Spleen (tissue), 11 donors: ENCODE data around the gene PABPC1L. TPM values are rescaled to one million over a fixed set of nuclear protein-coding genes. Genes with fewer than 3 reads are reported as not detected.

Source experiments
- DNase-seq: peaks from one replicate; pipeline ENCODE4 v3.0.0-alpha.2; 2020
- H3K27ac ChIP-seq, 8 donors: fragments of 200-600 bp; sonication (generic) in 7 of 8; 1 replicate in 4 of 8; 2 replicates in 4 of 8; pipeline versions ENCODE4 v1.5.0 to v1.8.0; 2016 to 2021; ENCODE audit warnings: inconsistent platforms in 4 of 8, mild to moderate bottlenecking in 4 of 8, moderate library complexity in 1 of 8
- H3K27me3 ChIP-seq, 7 donors: fragments of 200-600 bp; sonication (generic) in 6 of 7; replicated peaks in 1 of 7; 1 replicate in 4 of 7; 2 replicates in 3 of 7; pipeline versions ENCODE4 v1.5.0 to v1.8.0; 2016 to 2021; ENCODE audit warnings: inconsistent platforms in 3 of 7, mild to moderate bottlenecking in 1 of 7
- H3K36me3 ChIP-seq, 6 donors: fragments of 200-600 bp; sonication (generic) in 5 of 6; 1 replicate in 4 of 6; 2 replicates in 2 of 6; pipeline versions ENCODE4 v1.5.0 to v1.8.0; 2016 to 2021; ENCODE audit warnings: inconsistent platforms in 2 of 6
- H3K4me1 ChIP-seq, 6 donors: fragments of 200-600 bp; sonication (generic) in 5 of 6; 1 replicate in 3 of 6; 2 replicates in 3 of 6; pipeline versions ENCODE4 v1.5.0 to v1.8.0; 2016 to 2021; ENCODE audit warnings: inconsistent platforms in 3 of 6
- H3K4me3 ChIP-seq, 8 donors: fragments of 200-600 bp; sonication (generic) in 7 of 8; 1 replicate in 4 of 8; 2 replicates in 4 of 8; pipeline versions ENCODE4 v1.5.0 to v1.8.0; 2016 to 2021; ENCODE audit warnings: inconsistent platforms in 4 of 8, mild to moderate bottlenecking in 4 of 8, moderate library complexity in 2 of 8
- H3K9me3 ChIP-seq, 8 donors: fragments of 200-600 bp; sonication (generic) in 7 of 8; 1 replicate in 4 of 8; 2 replicates in 4 of 8; pipeline versions ENCODE4 v1.5.0 to v1.8.0; 2016 to 2021; ENCODE audit warnings: inconsistent platforms in 4 of 8
- CTCF ChIP-seq, 11 experiments: fragments of 200-600 bp in 7 of 11; fragments of 450-650 bp in 4 of 11; sonication (generic) in 4 of 11; IDR thresholded peaks in 8 of 11; conservative IDR thresholded peaks in 3 of 11; 1 replicate in 7 of 11; 2 replicates in 4 of 11; pipeline versions ENCODE4 v1.4.0 to v1.8.0; 2016 to 2021; ENCODE audit warnings: antibody characterized with exemption in 11 of 11, inconsistent platforms in 4 of 11, mild to moderate bottlenecking in 1 of 11
- POLR2A ChIP-seq, 3 donors: fragments of 450-650 bp; IDR thresholded peaks; one replicate each; pipeline ENCODE4 v1.5.1; 2017; ENCODE audit warnings: antibody characterized with exemption in 3 of 3, mild to moderate bottlenecking in 1 of 3
- POLR2AphosphoS5 ChIP-seq, 3 donors: sonication (generic); formaldehyde crosslinking; IDR thresholded peaks; one replicate each; pipeline ENCODE4 v1.5.1; 2017; ENCODE audit warnings: antibody characterized with exemption in 3 of 3
- WGBS, 5 donors: extraction: QIAGEN DNeasy Blood & Tissue Kit in 3 of 5; methylation state at CpG; one replicate each; pipeline versions ENCODE4 v1.1.5 to v1.1.7; 2013 to 2018; 5-methylcytosine and 5-hydroxymethylcytosine counted together
- intact Hi-C: fragments of 100-400 bp; cut with DNase I; formaldehyde crosslinking; loops from one replicate; pipeline ENCODE4 v1.15.0; 2023; ENCODE audit warnings: low total_unique reads
- polyA plus RNA-seq, 3 donors: library from polyadenylated mRNA; stranded (reverse); fragments of 200-250 nt; gene quantifications; one replicate each; pipeline ENCODE4 v1.2.1, GENCODE V29; 2013
- total RNA-seq, 7 donors: library from RNA; depleted of rRNA in 3 of 7; stranded (reverse); fragments of >200 nt in 3 of 7; fragmentation: NEBNext Ultra II Directional in 4 of 7; extraction: Animal tissue kit (Norgen Biotek cat#: 25700) in 4 of 7; gene quantifications; one replicate each; pipeline versions ENCODE4 v1.1.0 to v1.2.1, GENCODE V29; 2016 to 2021
- donor health status: healthy with polysubstance abuse.
- donor health status: DM: no; HTN: no; CAD: no; lungs with moderate emphysema.
- donor health status: DM: no; HTN: no; CAD: no.
- donor health status: Bipolar disorder and iron deficiency.
- donor health status: healthy.
- donor health status: DM: no; HTN: no; CAD: no.
- donor health status: DM: yes; HTN: yes; CAD: no.

Gene PABPC1L
- total and polyA plus RNA-seq, 10 donors = 27.0 to 61.4 (median 33.8) TPM

GRCh38 chr20:44887466-44887865 is 22.4 kb upstream of the PABPC1L start:
- H3K27ac ChIP-seq = peak overlapping the region in 7 of 8 donors; percentile 64 to 100 (median 97)

GRCh38 chr20:44888226-44889103 is 21.4 kb upstream of the PABPC1L start:
- intact Hi-C loops = no loop called here
- Histone ChIP-seq H3K27me3 (no peaks in the 10 kb centered on the region), H3K9me3 (no peaks in the 10 kb centered on the region), H3K4me1 (peaks cover 60 to 90% (median 81%) of the 10 kb centered on the region in 6 donors), H3K36me3 (peaks cover 0 to 29% (median 0%) of the 10 kb centered on the region in 6 donors), H3K4me3 (peak overlapping the region in 5 of 8 donors; percentile 7 to 99 (median 75)), H3K27ac (peak overlapping the region in 7 of 8 donors; percentile 49 to 100 (median 96))
- no peak for DNase-seq
- TF ChIP-seq POLR2A (IDR thresholded peaks at IDR 0.05) (no peak), CTCF (IDR thresholded peaks at IDR 0.05 in 8 of 11, conservative IDR thresholded peaks at IDR 0.05 in 3 of 11) (peak in 6 of 11 experiments; percentile 5 to 37 (median 34)), POLR2AphosphoS5 (IDR thresholded peaks at IDR 0.05) (no peak)
- WGBS, 5 donors = 42 to 51% (median 45%) methylated on average over 6 of the region's 6 CpGs

More at GRCh38 chr20:44887466-44887865, 22.4 kb upstream of the PABPC1L start:
- Histone ChIP-seq H3K27me3 (no peaks in the 10 kb centered on the region), H3K4me3 (peak overlapping the region in 7 of 8 donors; percentile 75 to 99 (median 80)), H3K36me3 (peaks cover 0 to 29% (median 0%) of the 10 kb centered on the region in 6 donors), H3K4me1 (peaks cover 52 to 80% (median 72%) of the 10 kb centered on the region in 6 donors), H3K9me3 (no peaks in the 10 kb centered on the region)
- WGBS, 5 donors = 55 to 70% (median 62%) methylated on average over 4 of the region's 4 CpGs
- TF ChIP-seq POLR2A (IDR thresholded peaks at IDR 0.05) (no peak), POLR2AphosphoS5 (IDR thresholded peaks at IDR 0.05) (no peak), CTCF (IDR thresholded peaks at IDR 0.05 in 8 of 11, conservative IDR thresholded peaks at IDR 0.05 in 3 of 11) (no peak)
- DNase-seq = no peak
- intact Hi-C loops = no loop called here

GRCh38 chr20:44891826-44892225 is 18.0 kb upstream of the PABPC1L start:
- no peak overlapping the region for H3K4me3 ChIP-seq
- peaks cover 87 to 100% (median 97%) of the 10 kb centered on the region in 6 donors for H3K4me1 ChIP-seq
- H3K9me3 ChIP-seq = no peaks in the 10 kb centered on the region
- no peak for DNase-seq
- H3K36me3 ChIP-seq = peaks cover 0 to 43% (median 5%) of the 10 kb centered on the region in 6 donors
- intact Hi-C loops = loop anchor here (10.0 kb wide), 1 partner anchor 63 kb away; no protein-coding TSS in a partner anchor
- H3K27ac ChIP-seq = no peak overlapping the region
- WGBS, 5 donors = 72 to 91% (median 88%) methylated on average over 1 of the region's 1 CpG
- TF ChIP-seq POLR2A (IDR thresholded peaks at IDR 0.05) (no peak), POLR2AphosphoS5 (IDR thresholded peaks at IDR 0.05) (no peak)
- no peaks in the 10 kb centered on the region for H3K27me3 ChIP-seq

- intact Hi-C loops = loop anchor here (10.0 kb wide), 1 partner anchor 60 kb away; no protein-coding TSS in a partner anchor
- peak overlapping the region in 3 of 8 donors; percentile 33 to 72 (median 65) for H3K27ac ChIP-seq
- no peak for DNase-seq
- H3K4me3 ChIP-seq = no peak overlapping the region
- WGBS, 5 donors = 49 to 69% (median 64%) methylated on average over 2 of the region's 2 CpGs
- TF ChIP-seq CTCF (IDR thresholded peaks at IDR 0.05 in 8 of 11, conservative IDR thresholded peaks at IDR 0.05 in 3 of 11) (no peak), POLR2AphosphoS5 (IDR thresholded peaks at IDR 0.05) (no peak), POLR2A (IDR thresholded peaks at IDR 0.05) (no peak)
- peaks cover 0 to 44% (median 5%) of the 10 kb centered on the region in 6 donors for H3K36me3 ChIP-seq
- H3K4me1 ChIP-seq = peaks cover 73 to 100% (median 95%) of the 10 kb centered on the region in 6 donors
- H3K9me3 ChIP-seq = no peaks in the 10 kb centered on the region
- no peaks in the 10 kb centered on the region for H3K27me3 ChIP-seq
Measured at GRCh38 chr20:44894959-44895358, 14.9 kb upstream of the PABPC1L start.
